ENCODE results near the gene CFAP221.

GRCh38 chr2:119583291-119583690 lies 39.0 kb downstream of the CFAP221 start:
- no peak for TF ChIP-seq CTCF (conservative IDR thresholded peaks at IDR 0.05; ENCODE audit: low read length)
- TF ChIP-seq EZH2phosphoT487 (IDR thresholded peaks at IDR 0.05; ENCODE audit: borderline replicate concordance): no peak
